ENCODE results near the gene RHEB. TPM values are rescaled to one million over a fixed set of nuclear protein-coding genes. Genes with fewer than 3 reads are reported as not detected.

RHEB gene
- polyA plus RNA-seq, 1 of the 3 experiments (the other 2 are of a cell fraction), result 87.3 TPM

DNA sequence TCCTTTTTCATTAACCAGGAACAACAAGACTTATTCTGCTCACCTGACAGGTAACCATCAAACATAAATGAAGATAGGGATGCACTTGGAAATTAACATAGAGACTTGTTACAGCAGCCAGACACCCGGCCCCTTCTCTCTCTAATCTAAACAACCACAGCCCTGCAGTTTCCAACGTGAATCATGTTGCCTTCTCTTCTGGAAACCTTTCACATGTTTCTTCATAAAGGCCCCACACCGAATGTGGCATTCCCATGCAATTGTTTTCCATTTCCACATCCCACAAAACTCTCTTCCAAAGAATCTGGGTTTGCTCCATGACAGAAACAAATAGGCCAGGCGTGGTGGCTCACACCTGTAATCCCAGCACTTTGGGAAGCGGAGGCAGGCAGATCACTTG is 94.9 kb downstream of the RHEB start (continued):
- TF ChIP-seq, protein P1, sequence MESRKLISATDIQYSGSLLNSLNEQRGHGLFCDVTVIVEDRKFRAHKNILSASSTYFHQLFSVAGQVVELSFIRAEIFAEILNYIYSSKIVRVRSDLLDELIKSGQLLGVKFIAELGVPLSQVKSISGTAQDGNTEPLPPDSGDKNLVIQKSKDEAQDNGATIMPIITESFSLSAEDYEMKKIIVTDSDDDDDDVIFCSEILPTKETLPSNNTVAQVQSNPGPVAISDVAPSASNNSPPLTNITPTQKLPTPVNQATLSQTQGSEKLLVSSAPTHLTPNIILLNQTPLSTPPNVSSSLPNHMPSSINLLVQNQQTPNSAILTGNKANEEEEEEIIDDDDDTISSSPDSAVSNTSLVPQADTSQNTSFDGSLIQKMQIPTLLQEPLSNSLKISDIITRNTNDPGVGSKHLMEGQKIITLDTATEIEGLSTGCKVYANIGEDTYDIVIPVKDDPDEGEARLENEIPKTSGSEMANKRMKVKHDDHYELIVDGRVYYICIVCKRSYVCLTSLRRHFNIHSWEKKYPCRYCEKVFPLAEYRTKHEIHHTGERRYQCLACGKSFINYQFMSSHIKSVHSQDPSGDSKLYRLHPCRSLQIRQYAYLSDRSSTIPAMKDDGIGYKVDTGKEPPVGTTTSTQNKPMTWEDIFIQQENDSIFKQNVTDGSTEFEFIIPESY (IDR thresholded peaks at IDR 0.05; ENCODE audit: borderline replicate concordance, low read depth), result no peak
- TF ChIP-seq NRF1 (IDR thresholded peaks at IDR 0.05; ENCODE audit: low read depth, low read length), result no peak
- TF ChIP-seq TCF12 (IDR thresholded peaks at IDR 0.05), result no peak
- TF ChIP-seq FOXJ3 (CRISPR knock-in tag; IDR thresholded peaks at IDR 0.05), result no peak
- no peak for TF ChIP-seq RFX5 (IDR thresholded peaks at IDR 0.05; ENCODE audit: low read length)
- no peak for TF ChIP-seq GATA2 (CRISPR knock-in tag; IDR thresholded peaks at IDR 0.05)
- TF ChIP-seq ELF1 (IDR thresholded peaks at IDR 0.05), result no peak
- no peak for TF ChIP-seq NFIC (IDR thresholded peaks at IDR 0.05; ENCODE audit: borderline replicate concordance)
- TF ChIP-seq MXI1 (IDR thresholded peaks at IDR 0.05; ENCODE audit: low read depth, low read length), result no peak
- TF ChIP-seq TAF1 (IDR thresholded peaks at IDR 0.05; ENCODE audit: borderline replicate concordance, low read depth, low read length), result no peak
- no peak for TF ChIP-seq EZH2phosphoT487 (IDR thresholded peaks at IDR 0.05; ENCODE audit: borderline replicate concordance, low read depth)
- TF ChIP-seq RXRA (IDR thresholded peaks at IDR 0.05; ENCODE audit: borderline replicate concordance, low read depth), result no peak
- TF ChIP-seq, protein P2, sequence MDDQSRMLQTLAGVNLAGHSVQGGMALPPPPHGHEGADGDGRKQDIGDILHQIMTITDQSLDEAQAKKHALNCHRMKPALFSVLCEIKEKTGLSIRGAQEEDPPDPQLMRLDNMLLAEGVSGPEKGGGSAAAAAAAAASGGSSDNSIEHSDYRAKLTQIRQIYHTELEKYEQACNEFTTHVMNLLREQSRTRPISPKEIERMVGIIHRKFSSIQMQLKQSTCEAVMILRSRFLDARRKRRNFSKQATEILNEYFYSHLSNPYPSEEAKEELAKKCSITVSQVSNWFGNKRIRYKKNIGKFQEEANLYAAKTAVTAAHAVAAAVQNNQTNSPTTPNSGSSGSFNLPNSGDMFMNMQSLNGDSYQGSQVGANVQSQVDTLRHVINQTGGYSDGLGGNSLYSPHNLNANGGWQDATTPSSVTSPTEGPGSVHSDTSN (IDR thresholded peaks at IDR 0.05), result no peak

DNA sequence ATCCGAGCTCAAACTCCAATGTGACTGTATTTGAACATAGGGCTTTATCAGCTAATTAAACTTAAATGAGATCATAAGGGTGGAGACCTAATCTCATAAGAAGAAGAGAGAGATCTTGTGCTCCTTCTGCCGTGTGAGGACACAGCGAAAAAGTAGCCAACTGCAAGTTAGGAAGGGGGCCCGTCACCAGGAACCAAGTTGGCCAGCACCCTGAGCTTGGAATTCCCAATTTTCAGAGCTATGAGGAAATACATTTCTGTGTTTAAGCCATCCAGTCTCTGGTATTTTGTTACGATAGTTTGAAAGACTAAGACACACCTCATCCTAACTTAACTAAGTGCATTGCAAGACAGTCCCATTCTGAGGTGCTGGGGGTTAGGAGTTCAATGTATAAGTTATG is 95.8 kb downstream of the RHEB start:
- no peak overlapping the region for H2AFZ ChIP-seq (ENCODE audit: low read depth)
- CTCF ChIA-PET, result interaction anchor here (1.0 to 2.7 kb wide), 3 partner anchors 9 to 25 kb away, joined by 3 to 8 read pairs (median 5); no protein-coding TSS in a partner anchor
- H3K4me2 ChIP-seq, result no peak overlapping the region
- H3K27me3 ChIP-seq (ENCODE audit: insufficient read depth), result no peaks in the 10 kb centered on the region
- H3K9me3 ChIP-seq, result 0 out of 2 replicates have a peak, but pooled peaks cover 5% of the 10 kb centered on the region
- 79% methylated on average over 5 of the region's 5 CpGs for WGBS (ENCODE audit: low lambda C conversion rate)
- H3K79me2 ChIP-seq (ENCODE audit: insufficient read depth), result no peaks in the 10 kb centered on the region
- no peak overlapping the region for H3K9ac ChIP-seq
- no peak overlapping the region for H3K4me3 ChIP-seq (ENCODE audit: low read depth in 2 of 2, low read length in 1 of 2)
- H3F3A ChIP-seq (replicated peaks; ENCODE audit: insufficient read depth), result no peaks in the 10 kb centered on the region
- peaks cover 7 to 8% of the 10 kb centered on the region in 2 experiments; a peak in 1 of 4 replicates for H3K4me1 ChIP-seq (ENCODE audit: control insufficient read depth in 1 of 2, insufficient read depth in 2 of 2, low read depth in 1 of 2, low read length in 1 of 2)
- POLR2A ChIA-PET, result no interaction called here
- no peaks in the 10 kb centered on the region for H4K20me1 ChIP-seq (ENCODE audit: insufficient read depth)
- no peaks in the 10 kb centered on the region for H3K36me3 ChIP-seq (replicated peaks in 1 of 2; ENCODE audit: control insufficient read depth in 1 of 2, insufficient read depth in 2 of 2, low read length in 1 of 2)
- no peak overlapping the region for H3K27ac ChIP-seq (ENCODE audit: low read depth in 2 of 2, low read length in 1 of 2)
- DNase-seq, result no peak
- no peaks in the 10 kb centered on the region for H3K9me2 ChIP-seq
- TF ChIP-seq, protein P3, sequence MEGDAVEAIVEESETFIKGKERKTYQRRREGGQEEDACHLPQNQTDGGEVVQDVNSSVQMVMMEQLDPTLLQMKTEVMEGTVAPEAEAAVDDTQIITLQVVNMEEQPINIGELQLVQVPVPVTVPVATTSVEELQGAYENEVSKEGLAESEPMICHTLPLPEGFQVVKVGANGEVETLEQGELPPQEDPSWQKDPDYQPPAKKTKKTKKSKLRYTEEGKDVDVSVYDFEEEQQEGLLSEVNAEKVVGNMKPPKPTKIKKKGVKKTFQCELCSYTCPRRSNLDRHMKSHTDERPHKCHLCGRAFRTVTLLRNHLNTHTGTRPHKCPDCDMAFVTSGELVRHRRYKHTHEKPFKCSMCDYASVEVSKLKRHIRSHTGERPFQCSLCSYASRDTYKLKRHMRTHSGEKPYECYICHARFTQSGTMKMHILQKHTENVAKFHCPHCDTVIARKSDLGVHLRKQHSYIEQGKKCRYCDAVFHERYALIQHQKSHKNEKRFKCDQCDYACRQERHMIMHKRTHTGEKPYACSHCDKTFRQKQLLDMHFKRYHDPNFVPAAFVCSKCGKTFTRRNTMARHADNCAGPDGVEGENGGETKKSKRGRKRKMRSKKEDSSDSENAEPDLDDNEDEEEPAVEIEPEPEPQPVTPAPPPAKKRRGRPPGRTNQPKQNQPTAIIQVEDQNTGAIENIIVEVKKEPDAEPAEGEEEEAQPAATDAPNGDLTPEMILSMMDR (IDR thresholded peaks at IDR 0.05), result no peak
- TF ChIP-seq, protein P4, sequence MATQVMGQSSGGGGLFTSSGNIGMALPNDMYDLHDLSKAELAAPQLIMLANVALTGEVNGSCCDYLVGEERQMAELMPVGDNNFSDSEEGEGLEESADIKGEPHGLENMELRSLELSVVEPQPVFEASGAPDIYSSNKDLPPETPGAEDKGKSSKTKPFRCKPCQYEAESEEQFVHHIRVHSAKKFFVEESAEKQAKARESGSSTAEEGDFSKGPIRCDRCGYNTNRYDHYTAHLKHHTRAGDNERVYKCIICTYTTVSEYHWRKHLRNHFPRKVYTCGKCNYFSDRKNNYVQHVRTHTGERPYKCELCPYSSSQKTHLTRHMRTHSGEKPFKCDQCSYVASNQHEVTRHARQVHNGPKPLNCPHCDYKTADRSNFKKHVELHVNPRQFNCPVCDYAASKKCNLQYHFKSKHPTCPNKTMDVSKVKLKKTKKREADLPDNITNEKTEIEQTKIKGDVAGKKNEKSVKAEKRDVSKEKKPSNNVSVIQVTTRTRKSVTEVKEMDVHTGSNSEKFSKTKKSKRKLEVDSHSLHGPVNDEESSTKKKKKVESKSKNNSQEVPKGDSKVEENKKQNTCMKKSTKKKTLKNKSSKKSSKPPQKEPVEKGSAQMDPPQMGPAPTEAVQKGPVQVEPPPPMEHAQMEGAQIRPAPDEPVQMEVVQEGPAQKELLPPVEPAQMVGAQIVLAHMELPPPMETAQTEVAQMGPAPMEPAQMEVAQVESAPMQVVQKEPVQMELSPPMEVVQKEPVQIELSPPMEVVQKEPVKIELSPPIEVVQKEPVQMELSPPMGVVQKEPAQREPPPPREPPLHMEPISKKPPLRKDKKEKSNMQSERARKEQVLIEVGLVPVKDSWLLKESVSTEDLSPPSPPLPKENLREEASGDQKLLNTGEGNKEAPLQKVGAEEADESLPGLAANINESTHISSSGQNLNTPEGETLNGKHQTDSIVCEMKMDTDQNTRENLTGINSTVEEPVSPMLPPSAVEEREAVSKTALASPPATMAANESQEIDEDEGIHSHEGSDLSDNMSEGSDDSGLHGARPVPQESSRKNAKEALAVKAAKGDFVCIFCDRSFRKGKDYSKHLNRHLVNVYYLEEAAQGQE (IDR thresholded peaks at IDR 0.05; ENCODE audit: low read depth, low read length), result no peak
- TF ChIP-seq NFIC (IDR thresholded peaks at IDR 0.05; ENCODE audit: borderline replicate concordance) (no peak), RFX5 (IDR thresholded peaks at IDR 0.05; ENCODE audit: low read length) (no peak), YY1 (IDR thresholded peaks at IDR 0.05; ENCODE audit: low read depth) (no peak), FOXJ3 (CRISPR knock-in tag; IDR thresholded peaks at IDR 0.05) (no peak), SMC3 (IDR thresholded peaks at IDR 0.05; ENCODE audit: low read depth, low read length) (no peak), RAD21 (IDR thresholded peaks at IDR 0.05; ENCODE audit: low read length) (no peak)
- TF ChIP-seq, protein P5, sequence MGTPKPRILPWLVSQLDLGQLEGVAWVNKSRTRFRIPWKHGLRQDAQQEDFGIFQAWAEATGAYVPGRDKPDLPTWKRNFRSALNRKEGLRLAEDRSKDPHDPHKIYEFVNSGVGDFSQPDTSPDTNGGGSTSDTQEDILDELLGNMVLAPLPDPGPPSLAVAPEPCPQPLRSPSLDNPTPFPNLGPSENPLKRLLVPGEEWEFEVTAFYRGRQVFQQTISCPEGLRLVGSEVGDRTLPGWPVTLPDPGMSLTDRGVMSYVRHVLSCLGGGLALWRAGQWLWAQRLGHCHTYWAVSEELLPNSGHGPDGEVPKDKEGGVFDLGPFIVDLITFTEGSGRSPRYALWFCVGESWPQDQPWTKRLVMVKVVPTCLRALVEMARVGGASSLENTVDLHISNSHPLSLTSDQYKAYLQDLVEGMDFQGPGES (IDR thresholded peaks at IDR 0.05; ENCODE audit: low read depth, low read length), result no peak
- TF ChIP-seq, protein P6, sequence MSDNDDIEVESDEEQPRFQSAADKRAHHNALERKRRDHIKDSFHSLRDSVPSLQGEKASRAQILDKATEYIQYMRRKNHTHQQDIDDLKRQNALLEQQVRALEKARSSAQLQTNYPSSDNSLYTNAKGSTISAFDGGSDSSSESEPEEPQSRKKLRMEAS (IDR thresholded peaks at IDR 0.05; ENCODE audit: low read depth), result no peak
- TF ChIP-seq, protein P2 (IDR thresholded peaks at IDR 0.05), result no peak
